Heart right ventricle (tissue), 16 donors: ENCODE data around the gene PPP1CC. TPM values are rescaled to one million over a fixed set of nuclear protein-coding genes. Genes with fewer than 3 reads are reported as not detected.
A peak's percentile ranks its signal among the peaks of the same experiment; 100 is the strongest.
"Not testable (repeated sequence)": the region's sequence is repeated elsewhere in the genome, so short reads cannot be mapped to it uniquely, and the experiment has no call there.

ENCODE experiments used
- ATAC-seq, 8 donors: fragments of 200-7000 bp; cut with Tn5 transposase; one replicate each; pipeline ENCODE4 v1.9.1; 2020; ENCODE audit warnings: mild to moderate bottlenecking in 8 of 8, moderate library complexity in 8 of 8, moderate number of reproducible peaks in 1 of 8
- DNase-seq, 2 donors: peaks; one replicate each; pipeline ENCODE4 v3.0.0-alpha.2; 2020
- H3K27ac ChIP-seq, 10 donors: fragments of 200-600 bp; sonication (generic) in 2 of 10; one replicate each; pipeline versions ENCODE4 v1.5.0 to v1.8.0; 2020 to 2022; ENCODE audit warnings: mild to moderate bottlenecking in 3 of 10
- H3K27me3 ChIP-seq, 7 donors: fragments of 200-600 bp; one replicate each; pipeline ENCODE4 v1.8.0; 2021 to 2022; ENCODE audit warnings: mild to moderate bottlenecking in 2 of 7
- H3K36me3 ChIP-seq, 9 donors: fragments of 200-600 bp; sonication (generic) in 1 of 9; one replicate each; pipeline versions ENCODE4 v1.5.0 to v1.8.0; 2020 to 2022; ENCODE audit warnings: mild to moderate bottlenecking in 2 of 9
- H3K4me1 ChIP-seq, 9 donors: fragments of 200-600 bp; sonication (generic) in 1 of 9; one replicate each; pipeline versions ENCODE4 v1.5.0 to v1.8.0; 2020 to 2022; ENCODE audit warnings: mild to moderate bottlenecking in 4 of 9
- H3K4me3 ChIP-seq, 10 donors: fragments of 200-600 bp; sonication (generic) in 2 of 10; one replicate each; pipeline versions ENCODE4 v1.5.0 to v1.8.0; 2020 to 2022; ENCODE audit warnings: mild to moderate bottlenecking in 7 of 10, moderate library complexity in 2 of 10
- H3K9me3 ChIP-seq, 11 donors: fragments of 200-600 bp in 10 of 11; sonication (generic) in 2 of 11; one replicate each; pipeline versions ENCODE4 v1.5.0 to v1.8.0; 2013 to 2022; ENCODE audit warnings: mild to moderate bottlenecking in 2 of 11, control low read depth in 1 of 11, moderate library complexity in 1 of 11
- CTCF ChIP-seq, 9 donors: fragments of 200-600 bp; sonication (generic) in 2 of 9; IDR thresholded peaks; one replicate each; pipeline versions ENCODE4 v1.5.0 to v1.8.0; 2021 to 2022; ENCODE audit warnings: antibody characterized with exemption in 9 of 9, mild to moderate bottlenecking in 5 of 9, moderate library complexity in 1 of 9
- WGBS, 2 donors: extraction: QIAGEN DNeasy Blood & Tissue Kit; methylation state at CpG; one replicate each; pipeline ENCODE4 v1.1.7; 2013; ENCODE audit warnings: inconsistent platforms in 1 of 2; 5-methylcytosine and 5-hydroxymethylcytosine counted together
- intact Hi-C, 10 donors: fragments of 100-400 bp; cut with DNase I; formaldehyde crosslinking; loops; one replicate each; pipeline versions ENCODE4 v1.11.1 to v1.14.2; 2022
- polyA plus RNA-seq, 2 donors: library from polyadenylated mRNA; stranded (reverse); fragments of 200-250 nt; gene quantifications; one replicate each; pipeline ENCODE4 v1.2.3, GENCODE V29; 2013
- total RNA-seq, 10 donors: library from RNA; stranded (reverse); fragmentation: NEBNext Ultra II Directional in 3 of 10; extraction: Animal tissue kit (Norgen Biotek cat#: 25700) in 3 of 10; gene quantifications; one replicate each; pipeline versions ENCODE4 v1.2.1 to v1.2.4, GENCODE V29; 2021 to 2023
- donor health status: Arrhythmogenic right ventricular cardiomyopathy.
- donor health status: ischemic (EF 13 %, LVEDD 7.1; RV severe dilation, severe dysfunction).
- donor health status: healthy with polysubstance abuse.
- donor health status: DM: no; HTN: yes; CAD: no.
- donor health status: DM: no; HTN: no; CAD: no.
- donor health status: ischemic (EF 25% LVEDD 6.9; RV normal size, moderate dysfunction).
- donor health status: ischemic (EF 25% LVEDD 5.7; RV mildly dilated, moderate dysfunction).
- donor health status: healthy.
- donor health status: DM: yes; HTN: yes; CAD: no.
- donor health status: Ischemic cardiomyopathy.
- donor health status: ischemic (EF 35%, LVEDD 5.7; RV mildly dilated, moderate dysfunction).
- donor health status: nonischemic (EF 11% LVEDD 7.7; RV severe dilation, severe dysfunction).
- donor health status: DM: yes; HTN: yes; CAD: no.
- donor health status: PGD.
- donor health status: ischemic (EF 29% LVEDD 5.4; RV normal size, mild dysfunction).
- donor health status: nonischemic (EF 23%, LVEDD 6.1; RV moderate dilation, normal function).

PPP1CC gene
- total and polyA plus RNA-seq, 12 donors, result 66.0 to 248 (median 134) TPM

- no peak for TF ChIP-seq CTCF (IDR thresholded peaks at IDR 0.05)
- H3K9me3 ChIP-seq, result no peaks in the 10 kb centered on the region
- no peak overlapping the region for H3K27ac ChIP-seq
- 76 to 84% methylated on average over 3 of the region's 3 CpGs for WGBS, 2 donors
- ATAC-seq, result no peak
- intact Hi-C loops, result loop anchor here in 1 of 10 donors (2.0 kb wide), 1 partner anchor 57 kb away; no protein-coding TSS in a partner anchor
- no peaks in the 10 kb centered on the region for H3K27me3 ChIP-seq
- no peak for DNase-seq
- H3K36me3 ChIP-seq, result peaks cover 0 to 35% (median 0%) of the 10 kb centered on the region in 9 donors
- H3K4me3 ChIP-seq, result no peak overlapping the region
- H3K4me1 ChIP-seq, result peaks cover 21 to 83% (median 70%) of the 10 kb centered on the region in 9 donors
These were observed 5.2 kb downstream of the PPP1CC start for GRCh38 chr12:110737532-110737931.

GRCh38 chr12:110737016-110737415 is 5.7 kb downstream of the PPP1CC start:
- not testable (repeated sequence) for H3K27me3 ChIP-seq, ATAC-seq, DNase-seq, H3K4me3 ChIP-seq, H3K9me3 ChIP-seq, H3K27ac ChIP-seq
- peaks cover 0 to 40% (median 0%) of the 10 kb centered on the region in 9 donors for H3K36me3 ChIP-seq
- intact Hi-C loops, result loop anchor here in 1 of 10 donors (2.0 kb wide), 1 partner anchor 56 kb away; no protein-coding TSS in a partner anchor
- 66 to 68% methylated on average over 5 of the region's 5 CpGs for WGBS, 2 donors
- peaks cover 21 to 88% (median 75%) of the 10 kb centered on the region in 9 donors for H3K4me1 ChIP-seq

GRCh38 chr12:110733900-110734299 is 8.8 kb downstream of the PPP1CC start:
- Histone ChIP-seq H3K9me3 (no peaks in the 10 kb centered on the region), H3K27me3 (no peaks in the 10 kb centered on the region), H3K27ac (no peak overlapping the region), H3K36me3 (peaks cover 0 to 71% (median 20%) of the 10 kb centered on the region in 9 donors), H3K4me3 (no peak overlapping the region), H3K4me1 (peaks cover 16 to 75% (median 59%) of the 10 kb centered on the region in 9 donors)
- DNase-seq (no peak), ATAC-seq (no peak)
- intact Hi-C loops, result no loop called here
- WGBS, 2 donors, result 56 to 63% methylated on average over 1 of the region's 1 CpG
- TF ChIP-seq CTCF (IDR thresholded peaks at IDR 0.05), result no peak

GRCh38 chr12:110733089-110733715 is 9.5 kb downstream of the PPP1CC start:
- no peaks in the 10 kb centered on the region for H3K27me3 ChIP-seq
- no peak for TF ChIP-seq CTCF (IDR thresholded peaks at IDR 0.05)
- H3K4me3 ChIP-seq, result peak overlapping the region in 1 of 10 donors; percentile 7
- 30 to 45% methylated on average over 5 of the region's 5 CpGs for WGBS, 2 donors
- intact Hi-C loops, result no loop called here
- peaks cover 16 to 72% (median 52%) of the 10 kb centered on the region in 9 donors for H3K4me1 ChIP-seq
- peaks cover 0 to 78% (median 26%) of the 10 kb centered on the region in 9 donors for H3K36me3 ChIP-seq
- H3K9me3 ChIP-seq, result no peaks in the 10 kb centered on the region
- H3K27ac ChIP-seq, result peak overlapping the region in 2 of 10 donors; percentile 0 to 7
- DNase-seq (peak in 1 of 2 donors; percentile 25), ATAC-seq (peak in 2 of 8 donors; percentile 38 to 46)

GRCh38 chr12:110732572-110732971 is 10.1 kb downstream of the PPP1CC start:
- H3K4me3 ChIP-seq, result no peak overlapping the region
- peaks cover 16 to 66% (median 45%) of the 10 kb centered on the region in 9 donors for H3K4me1 ChIP-seq
- intact Hi-C loops, result no loop called here
- 7 to 14% methylated on average over 3 of the region's 3 CpGs for WGBS, 2 donors
- peak overlapping the region in 2 of 10 donors; percentile 5 to 7 for H3K27ac ChIP-seq
- no peaks in the 10 kb centered on the region for H3K9me3 ChIP-seq
- no peak for TF ChIP-seq CTCF (IDR thresholded peaks at IDR 0.05)
- ATAC-seq (peak in 2 of 8 donors; percentile 30 to 75), DNase-seq (no peak)
- no peaks in the 10 kb centered on the region for H3K27me3 ChIP-seq
- peaks cover 0 to 83% (median 26%) of the 10 kb centered on the region in 9 donors for H3K36me3 ChIP-seq
